Skeletal muscle satellite cell (primary cell): ENCODE measurements around the gene CCN5.

Source experiments
- H3K27me3 ChIP-seq: 2 replicates; pipeline ENCODE4 v1.7.0; 2013; ENCODE audit warnings: low read length; ENCODE audit not compliant: control insufficient read depth, insufficient read depth
- H3K36me3 ChIP-seq: 2 replicates; pipeline ENCODE4 v1.7.0; 2013; ENCODE audit warnings: mild to moderate bottlenecking, control low read depth, low read length; ENCODE audit not compliant: insufficient read depth
- H3K4me1 ChIP-seq: 2 replicates; pipeline ENCODE4 v1.7.0; 2013; ENCODE audit warnings: low read length; ENCODE audit not compliant: control insufficient read depth, insufficient read depth
- H3K4me2 ChIP-seq: 2 replicates; pipeline ENCODE4 v1.7.0; 2013; ENCODE audit warnings: mild to moderate bottlenecking, low read length
- H3K4me3 ChIP-seq: 2 replicates; pipeline ENCODE4 v1.7.0; 2013; ENCODE audit warnings: low read length
- H3K9ac ChIP-seq: 2 replicates; pipeline ENCODE4 v1.7.0; 2013; ENCODE audit warnings: mild to moderate bottlenecking, low read depth, low read length, moderate library complexity
- H3K9me3 ChIP-seq: replicated peaks from 2 replicates; pipeline ENCODE4 v1.7.0; 2013; ENCODE audit warnings: mild to moderate bottlenecking, control low read depth, low read length

The CCN5 gene

GRCh38 chr20:44707018-44707579, 8.1 kb upstream of the CCN5 start:
- Histone ChIP-seq H3K9me3 (no peaks in the 10 kb centered on the region), H3K27me3 (peaks cover 4% of the 10 kb centered on the region), H3K36me3 (no peaks in the 10 kb centered on the region), H3K9ac (no peak overlapping the region), H3K4me1 (peaks cover 37% of the 10 kb centered on the region), H3K4me3 (no peak overlapping the region), H3K4me2 (no peak overlapping the region)

- H3K36me3 ChIP-seq: no peaks in the 10 kb centered on the region
- H3K4me1 ChIP-seq: peaks cover 21% of the 10 kb centered on the region
- H3K9ac ChIP-seq: no peak overlapping the region
- no peak overlapping the region for H3K4me3 ChIP-seq
- H3K9me3 ChIP-seq: no peaks in the 10 kb centered on the region
- peaks cover 4% of the 10 kb centered on the region for H3K27me3 ChIP-seq
- no peak overlapping the region for H3K4me2 ChIP-seq
These were observed 5.8 kb upstream of the CCN5 start for GRCh38 chr20:44709380-44709779.

- Histone ChIP-seq H3K9ac (no peak overlapping the region), H3K36me3 (no peaks in the 10 kb centered on the region), H3K9me3 (no peaks in the 10 kb centered on the region), H3K27me3 (peaks cover 4% of the 10 kb centered on the region), H3K4me3 (no peak overlapping the region), H3K4me2 (no peak overlapping the region), H3K4me1 (peaks cover 21% of the 10 kb centered on the region)
These were observed 5.4 kb upstream of the CCN5 start for GRCh38 chr20:44709797-44710196.

- H3K4me1 ChIP-seq: peaks cover 30% of the 10 kb centered on the region
- no peaks in the 10 kb centered on the region for H3K36me3 ChIP-seq
These were observed 3.9 kb upstream of the CCN5 start for GRCh38 chr20:44711237-44711636.

GRCh38 chr20:44714102-44714700, 968 bp upstream of the CCN5 start:
- Histone ChIP-seq H3K9me3 (no peaks in the 10 kb centered on the region), H3K4me2 (peak overlapping the region; percentile 62), H3K36me3 (no peaks in the 10 kb centered on the region), H3K4me1 (peaks cover 31% of the 10 kb centered on the region), H3K27me3 (peaks cover 18% of the 10 kb centered on the region), H3K9ac (no peak overlapping the region), H3K4me3 (no peak overlapping the region)

More at GRCh38 chr20:44711237-44711636, 3.9 kb upstream of the CCN5 start:
- Histone ChIP-seq H3K9ac (no peak overlapping the region), H3K9me3 (no peaks in the 10 kb centered on the region), H3K4me3 (no peak overlapping the region), H3K27me3 (peaks cover 10% of the 10 kb centered on the region), H3K4me2 (no peak overlapping the region)

GRCh38 chr20:44715499-44716308, 535 bp downstream of the CCN5 start:
- Histone ChIP-seq H3K9me3 (no peaks in the 10 kb centered on the region), H3K9ac (peak overlapping the region; percentile 7), H3K4me2 (peak overlapping the region; percentile 42), H3K36me3 (no peaks in the 10 kb centered on the region), H3K4me1 (peaks cover 43% of the 10 kb centered on the region), H3K4me3 (peak overlapping the region; percentile 35), H3K27me3 (peaks cover 18% of the 10 kb centered on the region)

- Histone ChIP-seq H3K9ac (peak overlapping the region; percentile 7), H3K4me3 (peak overlapping the region; percentile 35), H3K4me1 (peaks cover 51% of the 10 kb centered on the region), H3K4me2 (peak overlapping the region; percentile 42), H3K9me3 (no peaks in the 10 kb centered on the region), H3K36me3 (no peaks in the 10 kb centered on the region), H3K27me3 (peaks cover 18% of the 10 kb centered on the region)
These were observed 1.3 kb downstream of the CCN5 start for GRCh38 chr20:44716309-44717106.

- Histone ChIP-seq H3K4me1 (peaks cover 55% of the 10 kb centered on the region), H3K27me3 (peaks cover 14% of the 10 kb centered on the region), H3K9me3 (no peaks in the 10 kb centered on the region), H3K4me2 (no peak overlapping the region), H3K9ac (no peak overlapping the region), H3K36me3 (no peaks in the 10 kb centered on the region), H3K4me3 (no peak overlapping the region)
These were observed 2.8 kb downstream of the CCN5 start for GRCh38 chr20:44717986-44718385.

GRCh38 chr20:44719841-44720240, 4.7 kb downstream of the CCN5 start:
- Histone ChIP-seq H3K4me2 (peak overlapping the region; percentile 72), H3K36me3 (no peaks in the 10 kb centered on the region), H3K4me3 (no peak overlapping the region), H3K27me3 (peaks cover 14% of the 10 kb centered on the region), H3K9me3 (no peaks in the 10 kb centered on the region), H3K9ac (peak overlapping the region; percentile 75), H3K4me1 (peaks cover 44% of the 10 kb centered on the region)

GRCh38 chr20:44720621-44720996, 5.4 kb downstream of the CCN5 start:
- H3K4me3 ChIP-seq: peak overlapping the region; percentile 37
- no peaks in the 10 kb centered on the region for H3K36me3 ChIP-seq
- H3K9me3 ChIP-seq: no peaks in the 10 kb centered on the region
- peaks cover 36% of the 10 kb centered on the region for H3K4me1 ChIP-seq
- H3K4me2 ChIP-seq: peak overlapping the region; percentile 72
- peak overlapping the region; percentile 75 for H3K9ac ChIP-seq
- peaks cover 14% of the 10 kb centered on the region for H3K27me3 ChIP-seq
